PC-3 (cell line): ENCODE results near the gene LCN6. TPM values are rescaled to one million over a fixed set of nuclear protein-coding genes. Genes with fewer than 3 reads are reported as not detected.
A peak's percentile ranks its signal among the peaks of the same experiment; 100 is the strongest.

ENCODE experiments used
- ATAC-seq: fragments of 200-7000 bp; cut with Tn5 transposase; 2 replicates; pipeline ENCODE4 v1.9.1; 2020; ENCODE audit warnings: mild to moderate bottlenecking, moderate library complexity
- BruUV-seq: library from RNA; stranded (reverse); fragments of 400-500 nt; replicated peaks from 2 replicates; lab custom pipeline; 2021; lab: Mats Ljungman, UMichigan
- CTCF ChIA-PET: fragments of 300-600 bp; sonication (Branson Sonifier 250); formaldehyde crosslinking; loops from one replicate; lab custom pipeline; 2022; ENCODE audit warnings: antibody characterized with exemption; lab: Charles Lee
- POLR2A ChIA-PET: fragments of 300-600 bp; sonication (Branson Sonifier 250); formaldehyde crosslinking; loops from one replicate; lab custom pipeline; 2022; ENCODE audit warnings: antibody characterized with exemption; ENCODE audit not compliant: unreplicated experiment; lab: Charles Lee
- DNase-seq: peaks from one replicate; pipeline ENCODE4 v3.0.0-alpha.2; 2015
- H2AFZ ChIP-seq: fragments of 300-600 bp; sonication (generic); 2 replicates; pipeline ENCODE4 v1.6.0; 2016; ENCODE audit warnings: antibody characterized with exemption, low read length
- H3F3A ChIP-seq: fragments of 300-600 bp; sonication (generic); one replicate; pipeline ENCODE4 v1.6.0; 2017; ENCODE audit warnings: antibody characterized with exemption, low read length, control low read depth, mild to moderate bottlenecking; ENCODE audit not compliant: unreplicated experiment
- H3K27ac ChIP-seq: fragments of 300-600 bp; sonication (generic); 2 replicates; pipeline ENCODE4 v1.5.1; 2016; ENCODE audit warnings: mild to moderate bottlenecking, low read length
- H3K27me3 ChIP-seq: fragments of 300-600 bp; sonication (generic); 2 replicates; pipeline ENCODE4 v1.6.1; 2016; ENCODE audit warnings: low read length, mixed read lengths
- H3K36me3 ChIP-seq: fragments of 300-600 bp; sonication (generic); 2 replicates; pipeline ENCODE4 v1.6.1; 2016; ENCODE audit warnings: low read depth, mixed run types, low read length, mixed read lengths
- H3K4me1 ChIP-seq: fragments of 300-600 bp; sonication (generic); 2 replicates; pipeline ENCODE4 v1.5.1; 2016; ENCODE audit warnings: low read length; ENCODE audit not compliant: insufficient read depth
- H3K4me2 ChIP-seq: fragments of 300-600 bp; sonication (generic); 2 replicates; pipeline ENCODE4 v1.6.0; 2016; ENCODE audit warnings: low read length
- H3K4me3 ChIP-seq: fragments of 300-600 bp; sonication (generic); 2 replicates; pipeline ENCODE4 v1.5.1; 2016; ENCODE audit warnings: mild to moderate bottlenecking, low read length, mixed read lengths
- H3K79me2 ChIP-seq: fragments of 300-600 bp; sonication (generic); 2 replicates; pipeline ENCODE4 v1.6.1; 2017; ENCODE audit warnings: low read length, mixed read lengths
- H3K9ac ChIP-seq: fragments of 300-600 bp; sonication (generic); 2 replicates; pipeline ENCODE4 v1.6.0; 2016; ENCODE audit warnings: mild to moderate bottlenecking, low read length
- H3K9me2 ChIP-seq: fragments of 300-600 bp; sonication (generic); replicated peaks from 2 replicates; pipeline ENCODE4 v1.6.1; 2016; ENCODE audit warnings: mixed run types, low read length, mixed read lengths
- H3K9me3 ChIP-seq: fragments of 300-600 bp; sonication (generic); 2 replicates; pipeline ENCODE4 v1.6.1; 2016; ENCODE audit warnings: low read length, mixed read lengths
- H4K20me1 ChIP-seq: fragments of 300-600 bp; sonication (generic); 2 replicates; pipeline ENCODE4 v1.6.1; 2016; ENCODE audit warnings: low read length, mixed read lengths
- CTCF ChIP-seq: fragments of 300-600 bp; sonication (generic); conservative IDR thresholded peaks from 2 replicates; pipeline ENCODE4 v1.5.1; 2017; ENCODE audit warnings: antibody characterized with exemption, low read depth, mild to moderate bottlenecking, low read length
- EZH2 ChIP-seq: fragments of 300-600 bp; sonication (generic); IDR thresholded peaks from one replicate; pipeline ENCODE4 v1.6.1; 2017; ENCODE audit warnings: antibody characterized with exemption, mild to moderate bottlenecking, low read length; ENCODE audit not compliant: unreplicated experiment
- EZH2phosphoT487 ChIP-seq: fragments of 300-600 bp; sonication (generic); IDR thresholded peaks from 2 replicates; pipeline ENCODE4 v1.6.1; 2018; ENCODE audit warnings: mild to moderate bottlenecking, antibody characterized with exemption, low read length, borderline replicate concordance
- intact Hi-C: fragments of 100-400 bp; cut with micrococcal nuclease; formaldehyde crosslinking; loops from 2 replicates; pipeline ENCODE4 v1.9.0; 2023
- total RNA-seq: library from RNA; depleted of rRNA; stranded (reverse); fragments of >200 nt; gene quantifications from 2 replicates; pipeline ENCODE4 v1.2.3, GENCODE V29; 2014

Gene LCN6
- total RNA-seq, 1 experiment from 2014 or later, result not detected

- ChIA-PET POLR2A (no interaction called here), CTCF (no interaction called here)
- Histone ChIP-seq H3K9me2 (no peaks in the 10 kb centered on the region), H3K4me2 (no peak overlapping the region), H3F3A (peaks cover 17% of the 10 kb centered on the region), H2AFZ (no peak overlapping the region), H3K4me3 (no peak overlapping the region), H3K4me1 (peaks cover 13% of the 10 kb centered on the region), H3K27me3 (no peaks in the 10 kb centered on the region), H3K27ac (no peak overlapping the region), H3K9me3 (no peaks in the 10 kb centered on the region), H3K79me2 (peaks cover 29% of the 10 kb centered on the region), H4K20me1 (peaks cover 41% of the 10 kb centered on the region), H3K9ac (no peak overlapping the region), H3K36me3 (peaks cover 29% of the 10 kb centered on the region)
- TF ChIP-seq EZH2phosphoT487 (no peak), EZH2 (no peak), CTCF (no peak)
- ATAC-seq (peak; percentile 29), DNase-seq (peak; percentile 12)
- no TSS peak for BruUV-seq
- intact Hi-C loops, result no loop called here
Measured at GRCh38 chr9:136721339-136722092, 26.8 kb downstream of the LCN6 start.

GRCh38 chr9:136720898-136721338, 27.4 kb downstream of the LCN6 start:
- Histone ChIP-seq H3K9ac (no peak overlapping the region), H3K36me3 (peaks cover 23% of the 10 kb centered on the region; the same call in 1 of the 2 replicates), H3K9me3 (no peaks in the 10 kb centered on the region), H3K4me3 (no peak overlapping the region), H3K79me2 (peaks cover 23% of the 10 kb centered on the region), H3K27ac (no peak overlapping the region), H3K27me3 (no peaks in the 10 kb centered on the region), H3K4me2 (no peak overlapping the region), H3K4me1 (peaks cover 7% of the 10 kb centered on the region), H4K20me1 (peaks cover 35% of the 10 kb centered on the region), H3F3A (peaks cover 11% of the 10 kb centered on the region), H3K9me2 (no peaks in the 10 kb centered on the region), H2AFZ (no peak overlapping the region)
- ChIA-PET CTCF (no interaction called here), POLR2A (no interaction called here)
- no TSS peak for BruUV-seq
- ATAC-seq, result no peak
- intact Hi-C loops, result no loop called here
- no peak for TF ChIP-seq CTCF
- no peak for TF ChIP-seq EZH2phosphoT487
- TF ChIP-seq EZH2, result no peak
- no peak for DNase-seq
